Motor neuron (in vitro differentiated cells): ENCODE measurements around the gene PHF2. TPM values are rescaled to one million over a fixed set of nuclear protein-coding genes. Genes with fewer than 3 reads are reported as not detected.
A peak's percentile ranks its signal among the peaks of the same experiment; 100 is the strongest.

Source experiments
- ATAC-seq, 8 experiments: fragments of 200-7000 bp; cut with Tn5 transposase; replicated peaks in 6 of 8; 2 replicates each; pipeline ENCODE4 v1.8.0; 2021; ENCODE audit warnings: mild to moderate bottlenecking in 8 of 8, moderate library complexity in 8 of 8
- H3K27ac ChIP-seq, 2 donors: fragments of 250-450 bp; sonication (Bioruptor Pico); 2 replicates each; pipeline ENCODE4 v1.9.0; 2021; ENCODE audit warnings: antibody characterized with exemption in 2 of 2, mild to moderate bottlenecking in 2 of 2, moderate library complexity in 1 of 2
- H3K4me1 ChIP-seq, 2 donors: fragments of 250-450 bp; sonication (Bioruptor Pico); replicated peaks in 1 of 2; 2 replicates each; pipeline ENCODE4 v1.6.1; 2021; ENCODE audit warnings: antibody characterized with exemption in 2 of 2, mild to moderate bottlenecking in 2 of 2, moderate library complexity in 1 of 2
- H3K4me3 ChIP-seq, 5 donors: fragments of 250-450 bp; sonication (Bioruptor Pico); 2 replicates each; pipeline ENCODE4 v1.9.0; 2021; ENCODE audit warnings: antibody characterized with exemption in 5 of 5, mild to moderate bottlenecking in 5 of 5, moderate library complexity in 4 of 5
- WGBS, 10 experiments: fragments of 450-650 bp; shearing (Covaris generic); methylation state at CpG; one replicate each; pipeline ENCODE4 v1.0.0; 2022; 5-methylcytosine and 5-hydroxymethylcytosine counted together
- in situ Hi-C, 9 experiments: fragments of 400-800 bp; cut with MboI; loops; one replicate each; pipeline ENCODE4 v1.15.0; 2021; ENCODE audit warnings: low sequenced_read_pairs in 9 of 9, low pct_unique_long_range_greater_than_20kb in 2 of 9; ENCODE audit not compliant: unreplicated experiment in 9 of 9
- total RNA-seq, 8 experiments: library from RNA; unstranded; fragments of 300-600 nt; gene quantifications; 2 replicates each; pipeline versions ENCODE4 v1.2.3 to v1.2.4, GENCODE V29; 2022

Gene PHF2
- total RNA-seq, 8 experiments from 2014 or later, result 11.5 to 29.9 (median 26.6) TPM

DNA sequence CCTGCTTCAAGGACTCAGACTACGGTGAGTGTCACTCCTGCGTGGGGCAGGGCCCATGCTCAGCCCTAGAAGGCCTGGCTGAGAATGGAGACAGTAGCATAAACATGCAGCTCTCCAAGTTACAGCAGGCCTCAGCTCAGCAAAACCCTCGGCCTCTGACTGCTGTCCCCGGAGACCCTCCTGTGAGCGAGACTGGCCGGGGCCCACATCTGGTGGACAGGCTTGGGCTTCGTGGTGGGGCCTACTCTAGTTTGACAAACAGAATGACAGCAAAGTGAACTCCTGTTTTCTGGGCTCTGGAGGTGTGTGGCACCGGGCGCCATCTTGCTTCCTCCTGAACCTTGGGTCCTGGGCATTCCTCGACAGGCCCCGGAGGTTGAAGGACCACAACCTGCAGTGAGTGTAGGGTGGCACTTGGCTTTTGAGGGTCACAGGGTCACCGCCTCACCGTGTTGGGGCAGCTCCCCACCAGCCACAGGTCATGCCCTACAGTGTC, 97.5 kb downstream of the PHF2 start:
- 72 to 100% (median 85%) methylated on average over 1 to 6 of the region's 13 CpGs; no CpG with 5 or more reads in 6 of the 10 experiments for WGBS, 10 experiments
- Histone ChIP-seq H3K4me3 (no peak overlapping the region), H3K4me1 (no peaks in the 10 kb centered on the region), H3K27ac (no peak overlapping the region)
- no peak for ATAC-seq
- in situ Hi-C loops, result no loop called here

DNA sequence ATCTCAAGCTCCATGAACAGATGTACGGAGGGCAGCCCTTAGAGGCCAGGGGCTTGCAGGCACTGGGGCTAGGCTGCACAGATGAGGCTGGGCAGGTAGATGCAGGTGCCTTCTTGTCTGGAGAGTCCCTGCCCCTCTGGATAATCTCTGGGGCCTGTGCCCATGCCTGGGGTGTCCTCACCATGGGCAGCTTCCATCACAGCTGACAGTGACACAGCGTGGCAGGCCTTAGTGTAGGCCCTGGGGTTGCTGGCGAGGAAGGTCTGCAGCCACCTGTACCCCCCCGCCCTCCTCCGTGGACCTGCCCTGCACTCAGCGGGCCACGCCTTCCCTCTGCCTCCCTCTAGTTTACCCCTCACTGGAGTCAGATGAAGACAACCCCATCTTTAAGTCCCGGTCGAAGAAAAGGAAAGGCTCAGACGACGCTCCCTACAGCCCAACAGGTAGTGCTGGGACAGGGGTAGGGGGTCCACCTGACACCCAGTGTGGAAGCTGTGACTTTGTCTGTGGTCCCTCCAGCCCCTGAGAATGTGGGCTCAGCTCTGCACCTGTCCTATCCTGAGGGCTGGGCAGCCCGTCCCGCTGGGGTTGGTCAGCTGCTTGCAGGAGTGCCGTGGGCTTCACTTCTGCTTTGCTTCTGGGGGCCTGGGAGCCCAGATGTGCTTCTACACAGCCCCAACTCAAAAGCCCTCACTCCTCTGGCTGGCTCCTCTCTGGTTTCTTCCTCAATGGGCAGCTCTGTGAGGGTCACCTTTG, 98.4 kb downstream of the PHF2 start:
- Histone ChIP-seq H3K4me3 (no peak overlapping the region), H3K4me1 (no peaks in the 10 kb centered on the region), H3K27ac (no peak overlapping the region)
- WGBS, 10 experiments, result 90 to 100% (median 91%) methylated on average over 2 to 6 of the region's 14 CpGs; no CpG with 5 or more reads in 7 of the 10 experiments
- in situ Hi-C loops, result loop anchor here in 5 of 9 experiments (25.0 kb wide), 2 partner anchors 288 to 538 kb away; partner anchors contain the start of gene BARX1 (in 4 of the 5)
- no peak for ATAC-seq

GRCh38 chr9:93675336-93676150, 99.2 kb downstream of the PHF2 start:
- no peak for ATAC-seq
- H3K4me1 ChIP-seq, result no peaks in the 10 kb centered on the region
- in situ Hi-C loops, result loop anchor here in 5 of 9 experiments (25.0 kb wide), 2 partner anchors 287 to 537 kb away; partner anchors contain the start of gene BARX1 (in 4 of the 5)
- H3K4me3 ChIP-seq, result no peak overlapping the region
- H3K27ac ChIP-seq, result no peak overlapping the region
- WGBS, 10 experiments, result 80% methylated on average over 1 of the region's 16 CpGs; no CpG with 5 or more reads in 9 of the 10 experiments

GRCh38 chr9:93676310-93677047, 100.1 kb downstream of the PHF2 start:
- H3K4me3 ChIP-seq, result no peak overlapping the region
- no peaks in the 10 kb centered on the region for H3K4me1 ChIP-seq
- in situ Hi-C loops, result loop anchor here in 5 of 9 experiments (25.0 kb wide), 2 partner anchors 286 to 536 kb away; partner anchors contain the start of gene BARX1 (in 4 of the 5)
- WGBS, 10 experiments, result 67 to 96% (median 87%) methylated on average over 1 to 5 of the region's 23 CpGs; no CpG with 5 or more reads in 6 of the 10 experiments
- no peak for ATAC-seq
- H3K27ac ChIP-seq, result no peak overlapping the region

GRCh38 chr9:93677048-93677571, 100.7 kb downstream of the PHF2 start:
- no peak for ATAC-seq
- no peak overlapping the region for H3K4me3 ChIP-seq
- in situ Hi-C loops, result loop anchor here in 5 of 9 experiments (25.0 kb wide), 2 partner anchors 285 to 535 kb away; partner anchors contain the start of gene BARX1 (in 4 of the 5)

GRCh38 chr9:93677641-93678136, 101.3 kb downstream of the PHF2 start:
- Histone ChIP-seq H3K4me3 (no peak overlapping the region), H3K27ac (no peak overlapping the region), H3K4me1 (no peaks in the 10 kb centered on the region)
- 87 to 100% (median 97%) methylated on average over 3 to 10 of the region's 16 CpGs; no CpG with 5 or more reads in 6 of the 10 experiments for WGBS, 10 experiments
- no peak for ATAC-seq
- in situ Hi-C loops, result loop anchor here in 5 of 9 experiments (25.0 kb wide), 2 partner anchors 285 to 535 kb away; partner anchors contain the start of gene BARX1 (in 4 of the 5)

More at GRCh38 chr9:93677048-93677571, 100.7 kb downstream of the PHF2 start:
- 100% methylated on average over 1 of the region's 12 CpGs; no CpG with 5 or more reads in 9 of the 10 experiments for WGBS, 10 experiments
- Histone ChIP-seq H3K4me1 (no peaks in the 10 kb centered on the region), H3K27ac (no peak overlapping the region)

GRCh38 chr9:93678199-93679019, 102.0 kb downstream of the PHF2 start:
- Histone ChIP-seq H3K27ac (no peak overlapping the region), H3K4me3 (no peak overlapping the region), H3K4me1 (no peaks in the 10 kb centered on the region)
- ATAC-seq, result no peak
- WGBS, 10 experiments, result 63 to 100% (median 83%) methylated on average over 1 to 10 of the region's 17 CpGs
- in situ Hi-C loops, result loop anchor here in 5 of 9 experiments (25.0 kb wide), 2 partner anchors 284 to 534 kb away; partner anchors contain the start of gene BARX1 (in 4 of the 5)

DNA sequence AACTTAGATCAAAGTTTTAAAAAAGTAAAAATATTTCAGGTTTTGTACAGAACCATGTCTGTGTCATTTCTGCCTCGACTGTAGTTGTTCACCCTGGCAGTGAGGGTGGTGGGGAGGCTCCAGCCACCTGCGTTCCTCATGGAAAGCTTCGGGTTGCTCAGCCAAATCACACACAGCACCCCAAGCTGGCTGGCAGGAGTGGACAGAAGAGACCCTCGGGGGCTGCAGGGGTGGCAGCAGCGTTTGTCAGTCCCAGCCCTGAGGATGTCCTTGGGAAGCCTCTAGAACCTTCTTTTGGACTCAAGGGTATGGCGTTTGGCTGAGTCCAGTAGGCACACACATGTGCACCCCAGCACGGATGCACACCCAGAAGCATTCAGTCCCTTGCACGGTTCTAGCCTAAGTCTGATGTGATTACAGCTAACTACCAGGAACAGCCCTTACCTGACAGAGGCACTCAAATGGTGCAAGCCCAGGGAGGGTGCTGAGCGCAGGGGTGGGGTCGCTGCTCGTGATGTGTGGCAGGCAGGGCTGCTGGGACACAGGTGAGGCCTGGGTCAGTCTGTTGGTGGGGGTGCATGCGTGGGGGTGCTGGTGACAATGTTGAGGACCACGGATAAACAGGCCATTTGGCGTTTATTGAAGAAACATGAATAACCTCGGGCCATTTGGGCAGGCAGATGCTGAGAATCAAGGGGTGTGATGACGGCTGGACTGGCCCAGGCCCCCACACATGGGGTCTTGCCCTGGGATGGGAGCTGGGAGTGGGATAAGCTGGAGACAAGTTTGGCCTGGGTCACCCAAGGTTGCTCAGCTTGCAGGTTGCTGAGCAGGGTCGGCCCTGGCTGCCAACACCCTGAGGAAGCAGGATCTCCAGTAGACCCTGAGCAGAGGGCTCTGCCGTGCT, 103.4 kb downstream of the PHF2 start:
- Histone ChIP-seq H3K4me1 (no peaks in the 10 kb centered on the region), H3K4me3 (no peak overlapping the region), H3K27ac (no peak overlapping the region)
- ATAC-seq, result no peak
- in situ Hi-C loops, result loop anchor here in 6 of 9 experiments (10.0 to 25.0 kb wide), 4 partner anchors 275 to 533 kb away; partner anchors contain the start of gene BARX1 (in 5 of the 6)
- WGBS, 10 experiments, result 14 to 100% (median 81%) methylated on average over 1 to 6 of the region's 18 CpGs; no CpG with 5 or more reads in 2 of the 10 experiments

DNA sequence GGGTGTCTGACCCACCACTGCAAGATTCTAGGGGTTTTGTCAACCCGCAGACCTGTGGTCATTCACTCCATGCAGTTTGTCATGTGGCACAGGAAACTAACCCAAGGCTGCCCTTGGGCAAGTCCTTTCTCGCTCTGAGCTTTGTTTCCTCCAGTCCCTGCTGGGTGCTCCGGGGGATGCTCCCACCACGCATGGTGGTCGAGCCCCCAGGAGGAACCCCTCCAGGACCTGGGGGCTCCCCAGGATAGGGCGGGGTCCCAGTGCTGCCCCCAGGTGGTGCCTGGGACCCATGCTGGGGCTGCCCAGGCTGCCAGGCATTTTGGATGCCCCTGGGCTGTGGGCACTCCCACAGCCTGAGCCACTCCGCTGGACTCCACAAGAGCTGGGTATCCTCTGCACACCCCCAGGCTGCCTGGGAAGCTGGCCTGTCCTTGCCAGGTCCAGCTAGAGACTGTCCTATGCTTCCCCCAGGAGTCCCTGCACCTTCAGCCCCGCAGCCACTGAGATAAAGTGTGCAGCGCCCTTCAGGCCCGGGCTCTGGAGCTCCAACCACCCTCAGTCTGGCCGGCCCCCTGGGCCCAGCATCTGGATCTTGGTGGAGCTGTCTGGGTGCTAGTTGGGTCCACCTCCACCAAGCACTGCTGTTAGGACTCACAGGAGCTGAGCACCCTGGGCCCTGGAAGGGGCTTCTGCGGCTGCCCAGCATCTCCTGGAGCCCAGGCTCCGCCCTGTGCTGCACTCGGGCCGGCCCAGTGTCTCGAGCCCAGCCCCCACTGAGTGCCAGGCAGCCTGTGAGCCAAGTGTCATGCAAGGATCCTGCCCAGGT, 104.3 kb downstream of the PHF2 start:
- in situ Hi-C loops, result loop anchor here in 6 of 9 experiments (10.0 to 25.0 kb wide), 4 partner anchors 274 to 532 kb away; partner anchors contain the start of gene BARX1 (in 5 of the 6)
- Histone ChIP-seq H3K4me1 (no peaks in the 10 kb centered on the region), H3K27ac (no peak overlapping the region), H3K4me3 (no peak overlapping the region)
- ATAC-seq, result peak in 3 of 8 experiments; percentile 15 to 29 (median 20)
- 20 to 100% (median 81%) methylated on average over 1 to 5 of the region's 16 CpGs; no CpG with 5 or more reads in 4 of the 10 experiments for WGBS, 10 experiments
